DLD1 (cell line): Measurements from ENCODE around the gene RNF11.

Experiments used
- in situ Hi-C: cut with HindIII; loops from 2 replicates; pipeline ENCODE4 v1.10.0; 2017; ENCODE audit warnings: low sequenced_read_pairs

The RNF11 gene

GRCh38 chr1:51294566-51295184 is 58.6 kb downstream of the RNF11 start:
- in situ Hi-C loops: no loop called here

GRCh38 chr1:51295926-51296325 is 59.9 kb downstream of the RNF11 start:
- in situ Hi-C loops: no loop called here

- in situ Hi-C loops: no loop called here
These were observed 60.6 kb downstream of the RNF11 start for GRCh38 chr1:51296383-51297357.

GRCh38 chr1:51297401-51298321 is 61.6 kb downstream of the RNF11 start:
- in situ Hi-C loops: no loop called here

- in situ Hi-C loops: no loop called here
These were observed 62.2 kb downstream of the RNF11 start for GRCh38 chr1:51298322-51298705.

GRCh38 chr1:51299185-51299885 is 63.3 kb downstream of the RNF11 start:
- in situ Hi-C loops: no loop called here

- in situ Hi-C loops: no loop called here
These were observed 64.1 kb downstream of the RNF11 start for GRCh38 chr1:51299981-51300670.

- in situ Hi-C loops: no loop called here
These were observed 65.2 kb downstream of the RNF11 start for GRCh38 chr1:51301152-51301843.

GRCh38 chr1:51301844-51302162 is 65.7 kb downstream of the RNF11 start:
- in situ Hi-C loops: no loop called here

- in situ Hi-C loops: no loop called here
These were observed 66.2 kb downstream of the RNF11 start for GRCh38 chr1:51302270-51302669.

- in situ Hi-C loops: no loop called here
These were observed 66.7 kb downstream of the RNF11 start for GRCh38 chr1:51302746-51303145.

GRCh38 chr1:51303315-51303714 is 67.2 kb downstream of the RNF11 start:
- in situ Hi-C loops: no loop called here

- in situ Hi-C loops: no loop called here
These were observed 67.7 kb downstream of the RNF11 start for GRCh38 chr1:51303751-51304251.

GRCh38 chr1:51304360-51304759 is 68.3 kb downstream of the RNF11 start:
- in situ Hi-C loops: no loop called here

- in situ Hi-C loops: no loop called here
These were observed 69.3 kb downstream of the RNF11 start for GRCh38 chr1:51305371-51305823.

- in situ Hi-C loops: no loop called here
These were observed 70.9 kb downstream of the RNF11 start for GRCh38 chr1:51306950-51307349.

- in situ Hi-C loops: no loop called here
These were observed 72.6 kb downstream of the RNF11 start for GRCh38 chr1:51308636-51309035.

GRCh38 chr1:51309291-51309690 is 73.2 kb downstream of the RNF11 start:
- in situ Hi-C loops: no loop called here
